CD4-positive, alpha-beta T cell treated with Interleukin-2 at 100 ng/mL for 4 hours (primary cell): ENCODE measurements around the gene RALGAPA2.

ENCODE experiments used
- DNase-seq: peaks from one replicate; pipeline ENCODE4 v3.0.0-alpha.2; 2020; ENCODE audit warnings: low spot score

Gene RALGAPA2

DNA sequence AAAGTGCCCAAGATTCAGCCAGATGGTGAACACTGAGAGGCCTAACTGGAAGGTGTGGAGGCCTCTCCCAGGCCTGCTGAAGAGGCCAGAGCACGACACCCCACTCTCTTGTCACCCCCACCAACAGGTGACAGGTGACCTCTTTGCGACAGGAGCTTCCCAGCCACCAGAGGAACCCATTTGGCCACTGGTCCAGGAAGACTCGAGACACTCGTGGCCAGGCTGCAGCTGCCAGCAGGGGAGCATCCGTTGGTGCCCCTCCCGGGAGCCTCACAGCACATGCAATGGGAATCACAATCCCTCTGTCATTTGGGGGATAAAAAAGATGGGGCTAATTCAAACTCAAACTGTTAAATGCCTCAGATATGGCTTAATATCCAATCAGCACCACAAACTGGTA is 181.2 kb downstream of the RALGAPA2 start:
- DNase-seq = no peak

- DNase-seq = no peak
These were observed 181.9 kb downstream of the RALGAPA2 start for GRCh38 chr20:20530428-20531151.

DNA sequence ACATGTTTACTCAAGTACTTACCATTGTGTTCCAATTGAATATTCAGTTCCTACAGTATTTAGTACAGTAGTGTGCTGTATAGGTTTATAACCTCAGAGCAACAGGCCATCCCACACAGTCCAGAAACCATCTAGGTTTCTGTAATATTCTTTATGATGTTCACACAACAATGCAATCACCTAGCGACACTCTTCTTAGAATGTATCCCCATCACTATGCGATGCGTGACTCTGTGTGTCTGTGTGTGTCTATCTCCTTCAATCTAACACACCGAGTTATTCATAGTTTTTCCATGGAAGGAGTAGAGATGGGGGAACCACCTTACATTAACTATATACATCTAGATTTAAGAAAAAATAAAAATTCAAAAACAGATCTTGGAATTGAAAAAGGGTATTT is 182.8 kb downstream of the RALGAPA2 start:
- no peak for DNase-seq

- DNase-seq = no peak
These were observed 183.6 kb downstream of the RALGAPA2 start for GRCh38 chr20:20528861-20529260.

- no peak for DNase-seq
These were observed 184.8 kb downstream of the RALGAPA2 start for GRCh38 chr20:20527661-20528060.

DNA sequence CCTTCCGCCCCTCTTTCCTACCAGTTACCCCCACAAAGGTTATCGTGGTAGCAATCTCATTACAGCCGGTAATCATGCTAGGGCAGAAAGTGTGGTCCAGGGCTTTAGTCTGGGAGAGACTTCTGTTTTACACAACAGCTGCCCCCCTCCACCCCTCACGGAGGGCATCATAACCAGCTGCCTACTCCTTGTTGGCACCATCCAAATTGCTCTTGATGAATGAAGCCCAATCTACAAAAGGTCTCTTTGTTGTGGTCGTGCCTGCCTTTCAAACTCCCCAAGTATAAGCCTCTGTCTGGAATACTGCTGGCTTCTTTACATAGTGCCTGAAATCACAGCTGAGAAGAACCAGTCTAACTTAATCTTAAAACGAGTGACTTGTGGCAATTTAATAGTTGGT is 186.7 kb downstream of the RALGAPA2 start:
- DNase-seq = no peak

GRCh38 chr20:20525214-20525613 is 187.2 kb downstream of the RALGAPA2 start:
- DNase-seq = no peak

- no peak for DNase-seq
These were observed 187.7 kb downstream of the RALGAPA2 start for GRCh38 chr20:20524756-20525155.

- DNase-seq = no peak
These were observed 190.7 kb downstream of the RALGAPA2 start for GRCh38 chr20:20521736-20522135.

DNA sequence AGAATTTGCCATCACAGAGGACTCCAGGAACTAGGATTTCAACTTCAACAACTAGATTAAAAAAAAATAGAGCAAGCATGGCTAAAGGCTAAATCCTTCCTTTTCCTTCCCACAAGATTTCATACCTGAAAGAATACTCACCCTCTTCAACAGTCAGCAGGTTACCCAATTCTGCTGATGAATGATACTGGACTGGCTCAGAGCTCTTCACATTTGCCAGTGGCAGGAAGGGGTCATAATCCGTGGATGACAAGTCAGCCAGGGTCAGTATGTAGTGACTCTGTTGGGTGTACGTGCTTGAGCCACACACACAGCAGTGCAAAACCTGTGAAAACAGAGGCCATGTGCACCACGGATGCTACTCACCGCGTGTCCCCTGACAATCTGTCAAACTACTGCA is 191.7 kb downstream of the RALGAPA2 start:
- no peak for DNase-seq

DNA sequence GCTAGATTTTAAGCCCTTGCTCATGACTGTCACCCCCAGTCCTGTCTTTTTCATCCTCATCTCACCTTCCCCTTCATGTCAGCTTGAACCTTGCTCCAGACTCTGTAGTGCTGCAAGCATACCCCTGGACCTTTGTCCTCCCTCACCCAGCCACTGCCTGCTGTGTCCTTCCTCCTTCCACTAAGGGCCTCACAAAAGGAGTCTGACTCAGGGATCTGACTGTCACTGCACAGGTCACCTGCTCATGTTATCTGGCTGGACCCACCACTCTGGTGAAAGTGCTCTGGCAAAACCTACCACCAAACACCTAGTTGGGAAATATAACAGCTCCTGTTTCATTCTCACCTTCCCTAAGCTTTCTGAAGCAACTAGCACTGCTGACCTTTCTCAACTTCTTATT is 193.2 kb downstream of the RALGAPA2 start:
- no peak for DNase-seq

DNA sequence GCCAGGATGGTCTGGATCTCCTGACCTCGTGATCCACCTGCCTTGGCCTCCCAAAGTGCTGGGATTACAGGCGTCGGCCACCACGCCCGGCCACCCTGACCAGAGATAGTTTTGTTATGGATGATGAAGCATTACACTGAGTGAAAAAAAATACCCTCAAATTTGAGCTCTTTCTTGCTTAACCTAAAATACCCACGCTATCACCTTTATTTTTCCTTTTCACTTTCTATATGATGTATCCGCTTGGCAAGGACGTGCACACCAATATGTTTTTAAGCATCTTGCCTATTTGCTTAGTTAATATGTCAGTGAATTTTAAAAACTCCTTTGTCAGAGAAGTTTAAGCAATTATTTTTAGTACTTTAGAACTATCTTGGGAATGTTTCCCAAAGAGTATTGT is 194.2 kb downstream of the RALGAPA2 start:
- no peak for DNase-seq

GRCh38 chr20:20517296-20517695 is 195.1 kb downstream of the RALGAPA2 start:
- DNase-seq = no peak

DNA sequence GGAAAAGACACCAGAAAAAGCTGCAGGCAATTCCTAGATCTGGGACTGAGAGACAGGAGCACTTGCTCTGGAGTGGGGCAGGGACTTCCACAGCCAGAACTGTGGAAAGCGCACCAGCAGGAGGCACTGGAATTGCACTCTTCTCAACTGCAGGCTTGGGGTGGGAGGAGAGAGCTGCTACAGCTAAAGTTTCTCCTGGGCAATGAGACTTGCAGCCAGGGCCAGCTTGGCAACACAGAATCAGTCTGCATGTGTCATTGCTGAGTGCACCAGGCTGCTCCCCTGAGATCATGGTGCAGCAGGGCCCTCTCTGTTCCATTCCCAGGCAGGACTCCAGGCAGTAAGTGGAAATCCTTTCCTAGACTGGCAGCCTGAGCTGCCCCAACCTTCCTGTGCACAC is 198.7 kb downstream of the RALGAPA2 start:
- DNase-seq = no peak

- DNase-seq = no peak
These were observed 206.9 kb downstream of the RALGAPA2 start for GRCh38 chr20:20505554-20505953.

DNA sequence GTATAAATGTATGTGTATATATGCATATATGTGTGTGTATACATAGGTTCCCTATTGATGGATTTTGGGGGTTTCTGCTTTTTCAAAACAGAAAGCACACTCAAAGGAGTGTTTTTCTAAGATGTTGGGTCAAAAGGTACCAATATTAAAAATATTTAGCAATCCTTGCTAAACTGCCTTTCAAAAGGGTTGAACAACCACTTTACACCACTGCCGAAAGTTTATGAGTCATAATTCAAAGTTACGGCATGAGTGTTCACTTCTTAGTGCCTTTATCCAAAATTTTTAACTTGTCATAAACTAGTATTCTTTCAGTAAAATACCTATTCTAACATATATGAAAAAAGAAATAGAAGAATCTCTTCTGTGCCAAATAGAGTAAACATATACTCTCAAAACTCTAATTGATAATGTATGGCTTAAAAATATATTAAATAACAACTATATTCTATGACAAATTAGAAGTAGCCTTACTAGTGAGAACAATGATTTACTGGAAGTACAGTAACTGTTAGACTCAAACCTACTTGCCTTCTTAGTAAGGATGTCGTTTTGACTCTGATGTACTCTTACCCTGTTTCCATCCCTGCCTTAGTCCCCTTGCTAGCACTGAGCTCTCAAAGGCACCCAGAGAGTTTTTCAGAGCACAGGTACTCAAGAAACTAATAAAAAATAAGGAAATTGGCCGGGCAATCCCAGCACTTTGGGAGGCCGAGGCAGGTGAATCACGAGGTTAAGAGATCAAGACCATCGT is 208.5 kb downstream of the RALGAPA2 start:
- no peak for DNase-seq

- DNase-seq = no peak
These were observed 211.3 kb downstream of the RALGAPA2 start for GRCh38 chr20:20501128-20501527.

GRCh38 chr20:20500312-20500711 is 212.1 kb downstream of the RALGAPA2 start:
- no peak for DNase-seq

DNA sequence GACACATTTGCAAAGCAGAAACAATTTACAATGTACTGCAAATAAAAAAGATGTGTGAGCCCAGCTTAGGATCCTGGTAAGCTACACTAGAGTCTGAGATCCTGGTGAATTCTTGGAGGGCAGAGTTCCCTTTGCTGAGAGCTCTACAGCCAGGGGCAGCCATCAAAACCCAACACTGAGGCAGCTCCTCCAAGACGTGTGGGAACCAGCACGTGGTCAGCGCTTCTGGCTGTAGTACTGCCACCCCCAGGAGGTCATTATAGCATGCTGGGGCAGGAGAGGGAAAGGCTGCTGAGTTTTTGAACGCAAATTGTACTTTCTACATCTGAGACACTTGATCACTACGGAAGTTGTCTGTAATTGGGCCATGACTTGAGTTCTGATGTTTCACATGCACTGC is 213.0 kb downstream of the RALGAPA2 start:
- DNase-seq = no peak

DNA sequence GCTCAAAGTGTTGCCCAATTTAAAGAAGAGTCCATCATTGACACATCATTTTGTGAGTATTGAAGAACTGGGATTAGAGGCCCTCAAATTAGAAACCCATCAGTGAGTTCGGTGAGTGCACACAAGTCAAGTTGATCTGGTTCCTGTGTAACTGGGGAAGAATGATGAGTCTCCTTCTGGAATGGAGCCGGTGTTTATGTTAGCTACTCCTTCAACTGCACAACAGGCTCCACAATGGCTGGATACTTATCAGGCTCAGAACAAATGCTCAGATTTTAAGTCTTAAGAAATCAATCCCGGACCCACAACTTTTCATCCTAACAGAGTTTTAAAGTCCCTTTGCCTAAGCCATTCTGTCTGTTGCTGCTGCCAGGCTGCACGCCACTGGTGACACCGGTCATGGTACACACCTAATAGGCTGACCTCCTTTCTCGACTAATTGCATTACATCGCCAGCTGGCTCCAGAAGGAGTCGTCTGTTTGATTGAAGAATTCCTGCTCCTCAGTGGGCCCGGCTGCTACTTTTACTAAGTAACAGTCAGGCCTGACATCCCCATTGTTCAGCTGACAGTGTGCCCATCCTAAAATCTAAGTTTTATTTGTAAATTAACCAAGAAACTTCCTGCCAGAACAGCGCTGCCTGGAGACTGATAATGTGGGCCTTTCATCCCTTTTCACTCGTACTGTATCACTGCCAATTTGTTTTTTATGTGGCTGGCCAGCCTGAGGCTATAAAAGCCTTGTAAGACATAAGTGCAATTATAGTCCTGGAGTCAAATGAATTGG is 214.2 kb downstream of the RALGAPA2 start:
- no peak for DNase-seq

DNA sequence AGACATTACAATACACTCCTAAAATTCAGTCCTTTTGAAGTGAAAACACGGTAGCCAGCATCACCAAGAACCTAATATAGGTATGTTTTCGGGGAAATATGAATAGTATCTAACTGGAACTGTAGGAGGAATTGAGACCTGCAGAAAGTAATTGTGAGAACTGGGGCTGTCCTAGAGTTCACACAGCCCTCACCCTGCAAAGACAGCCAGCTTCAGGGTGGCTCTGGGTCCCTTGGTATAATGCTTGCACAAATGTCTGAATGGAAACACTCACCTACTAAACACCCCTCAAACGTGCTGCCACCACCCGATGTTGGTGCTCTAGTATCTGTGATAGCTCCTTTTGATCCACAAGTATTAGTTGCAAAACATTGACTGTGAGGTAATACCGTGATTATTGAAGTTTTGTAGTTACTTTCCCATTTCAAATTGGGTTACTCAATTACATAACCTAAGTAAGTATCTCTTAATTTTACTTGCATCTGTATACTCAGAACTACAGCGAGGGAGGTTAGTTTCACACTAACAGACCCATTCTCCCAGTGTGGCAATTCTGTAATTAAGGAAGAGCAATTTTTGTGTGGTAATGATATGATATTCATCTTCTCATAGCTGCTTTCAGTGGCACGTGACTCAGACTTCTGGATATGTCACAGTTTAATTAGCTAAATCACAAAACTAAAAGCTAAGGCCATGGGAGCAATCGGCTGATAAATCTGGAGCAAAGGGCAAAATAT is 215.0 kb downstream of the RALGAPA2 start:
- DNase-seq = no peak
